ENCODE data around the gene MRPL21. TPM values are rescaled to one million over a fixed set of nuclear protein-coding genes. Genes with fewer than 3 reads are reported as not detected.
A peak's percentile ranks its signal among the peaks of the same experiment; 100 is the strongest.

MRPL21 gene
- total and polyA plus RNA-seq, 2 of the 13 experiments (the other 11 are each of a cell fraction or from before 2014, with no cell fraction given): 61.5 to 100 TPM

GRCh38 chr11:68903288-68904247, at the start of gene MRPL21, which contains the start of gene IGHMBP2 (continued):
- TF ChIP-seq, protein P1, sequence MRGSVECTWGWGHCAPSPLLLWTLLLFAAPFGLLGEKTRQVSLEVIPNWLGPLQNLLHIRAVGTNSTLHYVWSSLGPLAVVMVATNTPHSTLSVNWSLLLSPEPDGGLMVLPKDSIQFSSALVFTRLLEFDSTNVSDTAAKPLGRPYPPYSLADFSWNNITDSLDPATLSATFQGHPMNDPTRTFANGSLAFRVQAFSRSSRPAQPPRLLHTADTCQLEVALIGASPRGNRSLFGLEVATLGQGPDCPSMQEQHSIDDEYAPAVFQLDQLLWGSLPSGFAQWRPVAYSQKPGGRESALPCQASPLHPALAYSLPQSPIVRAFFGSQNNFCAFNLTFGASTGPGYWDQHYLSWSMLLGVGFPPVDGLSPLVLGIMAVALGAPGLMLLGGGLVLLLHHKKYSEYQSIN (CRISPR knock-in tag; IDR thresholded peaks at IDR 0.05; ENCODE audit: borderline replicate concordance): no peak
- TF ChIP-seq WIZ (CRISPR knock-in tag; IDR thresholded peaks at IDR 0.05) (0 out of 2 replicates have a peak, but pooled peaks have one; percentile 55), ZNF879 (CRISPR knock-in tag; IDR thresholded peaks at IDR 0.05) (0 out of 2 replicates have a peak, but pooled peaks have one; percentile 7), ZNF83 (CRISPR knock-in tag; IDR thresholded peaks at IDR 0.05; ENCODE audit: borderline replicate concordance) (peak; percentile 74; the same call in 1 of the 2 replicates), REST (IDR thresholded peaks at IDR 0.05; ENCODE audit: borderline replicate concordance in 1 of 2, low read depth in 1 of 2, low read length in 2 of 2) (peak in 1 of 2 experiments; percentile 73; a peak in 2 of 4 replicates), ZKSCAN1 (IDR thresholded peaks at IDR 0.05; ENCODE audit: low read length) (peak; percentile 62; the same call in 1 of the 2 replicates), ZNF558 (CRISPR knock-in tag; IDR thresholded peaks at IDR 0.05; ENCODE audit: borderline replicate concordance) (peak; percentile 63; the same call in 1 of the 2 replicates), ZNF713 (CRISPR knock-in tag; IDR thresholded peaks at IDR 0.05) (0 out of 2 replicates have a peak, but pooled peaks have one; percentile 34), FOXO1 (CRISPR knock-in tag; IDR thresholded peaks at IDR 0.05) (peak; percentile 87), RCOR2 (CRISPR knock-in tag; IDR thresholded peaks at IDR 0.05) (no peak), ZNF562 (CRISPR knock-in tag; IDR thresholded peaks at IDR 0.05; ENCODE audit: borderline replicate concordance) (no peak), KAT8 (CRISPR knock-in tag; IDR thresholded peaks at IDR 0.05) (peak; percentile 99), GTF2F1 (IDR thresholded peaks at IDR 0.05; ENCODE audit: low read length) (no peak), ZNF33A (CRISPR knock-in tag; IDR thresholded peaks at IDR 0.05; ENCODE audit: borderline replicate concordance) (no peak), SMAD3 (CRISPR knock-in tag; IDR thresholded peaks at IDR 0.05) (peak; percentile 71; the same call in 1 of the 2 replicates), SCMH1 (CRISPR knock-in tag; IDR thresholded peaks at IDR 0.05; ENCODE audit: borderline replicate concordance) (no peak), RXRB (CRISPR knock-in tag; IDR thresholded peaks at IDR 0.05; ENCODE audit: borderline replicate concordance) (peak; percentile 82), MBNL3 (CRISPR knock-in tag; conservative IDR thresholded peaks at IDR 0.05) (no peak), NAIF1 (CRISPR knock-in tag; IDR thresholded peaks at IDR 0.05; ENCODE audit: borderline replicate concordance) (peak; percentile 73; the same call in 1 of the 2 replicates), ZNF10 (CRISPR knock-in tag; IDR thresholded peaks at IDR 0.05; ENCODE audit: borderline replicate concordance, low read depth) (no peak)
- TF ChIP-seq, protein P2, sequence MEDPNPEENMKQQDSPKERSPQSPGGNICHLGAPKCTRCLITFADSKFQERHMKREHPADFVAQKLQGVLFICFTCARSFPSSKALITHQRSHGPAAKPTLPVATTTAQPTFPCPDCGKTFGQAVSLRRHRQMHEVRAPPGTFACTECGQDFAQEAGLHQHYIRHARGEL (CRISPR knock-in tag; IDR thresholded peaks at IDR 0.05): no peak; the same call in 1 of the 2 replicates
- TF ChIP-seq, protein P3, sequence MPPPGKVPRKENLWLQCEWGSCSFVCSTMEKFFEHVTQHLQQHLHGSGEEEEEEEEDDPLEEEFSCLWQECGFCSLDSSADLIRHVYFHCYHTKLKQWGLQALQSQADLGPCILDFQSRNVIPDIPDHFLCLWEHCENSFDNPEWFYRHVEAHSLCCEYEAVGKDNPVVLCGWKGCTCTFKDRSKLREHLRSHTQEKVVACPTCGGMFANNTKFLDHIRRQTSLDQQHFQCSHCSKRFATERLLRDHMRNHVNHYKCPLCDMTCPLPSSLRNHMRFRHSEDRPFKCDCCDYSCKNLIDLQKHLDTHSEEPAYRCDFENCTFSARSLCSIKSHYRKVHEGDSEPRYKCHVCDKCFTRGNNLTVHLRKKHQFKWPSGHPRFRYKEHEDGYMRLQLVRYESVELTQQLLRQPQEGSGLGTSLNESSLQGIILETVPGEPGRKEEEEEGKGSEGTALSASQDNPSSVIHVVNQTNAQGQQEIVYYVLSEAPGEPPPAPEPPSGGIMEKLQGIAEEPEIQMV (CRISPR knock-in tag; IDR thresholded peaks at IDR 0.05; ENCODE audit: low read depth): peak; percentile 83; the same call in 1 of the 2 replicates

Data from HepG2 (cell line).